Measurements from ENCODE around the gene LAMA2. TPM values are rescaled to one million over a fixed set of nuclear protein-coding genes. Genes with fewer than 3 reads are reported as not detected.

Gene LAMA2
- total and polyA plus RNA-seq, 2 donors (not counting 3 experiments of a cell fraction or from before 2014, with no cell fraction given): 0.51 to 0.75 TPM

DNA sequence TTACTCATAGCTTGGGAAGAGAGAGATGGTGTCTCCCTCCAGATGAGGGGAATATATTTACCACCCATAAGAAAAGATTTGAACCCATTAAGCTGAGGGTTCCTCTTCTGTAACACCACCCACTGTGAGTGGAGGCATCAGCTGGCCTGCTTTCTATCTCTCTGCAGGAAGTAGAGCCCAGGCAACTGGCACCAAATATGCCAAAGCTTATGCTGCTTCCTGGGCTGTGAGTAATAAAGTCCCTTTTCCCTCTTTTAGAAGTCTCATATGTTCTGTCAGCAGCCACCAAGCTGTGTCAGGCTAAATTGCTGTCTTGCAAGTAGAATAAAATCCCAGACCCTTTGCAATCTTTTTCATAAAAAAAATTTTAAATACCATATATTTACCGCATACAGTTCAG lies 241.4 kb downstream of the LAMA2 start:
- FAIRE-seq: no peak
- H3K36me3 ChIP-seq (ENCODE audit: control insufficient read depth in 2 of 2, extremely low read depth in 1 of 2, insufficient read depth in 2 of 2, low read length in 2 of 2): no peaks in the 10 kb centered on the region

More for the DNA sequence above, 241.4 kb downstream of the LAMA2 start:
- Histone ChIP-seq H3K4me1 (ENCODE audit: control insufficient read depth, extremely low read depth, insufficient read depth, low read length) (no peaks in the 10 kb centered on the region), H3K27ac (ENCODE audit: insufficient read depth, low read depth, low read length) (no peak overlapping the region), H4K20me1 (replicated peaks; ENCODE audit: control insufficient read depth, extremely low read depth, insufficient read depth, low read length) (no peaks in the 10 kb centered on the region), H2AFZ (ENCODE audit: low read depth, low read length) (no peak overlapping the region), H3K4me2 (ENCODE audit: insufficient read depth, low read length) (no peak overlapping the region), H3K9me1 (replicated peaks; ENCODE audit: control insufficient read depth, extremely low read depth, insufficient read depth, low read length) (no peaks in the 10 kb centered on the region), H3K27me3 (ENCODE audit: control insufficient read depth in 2 of 2, insufficient read depth in 2 of 2, low read length in 2 of 2) (no peaks in the 10 kb centered on the region), H3K9me3 (replicated peaks; ENCODE audit: control insufficient read depth, insufficient read depth, low read length) (no peaks in the 10 kb centered on the region), H3K4me3 (replicated peaks in 1 of 3; ENCODE audit: insufficient read depth in 1 of 3, low read depth in 1 of 3, low read length in 3 of 3) (no peak overlapping the region), H3K79me2 (ENCODE audit: control insufficient read depth, insufficient read depth, low read length) (no peaks in the 10 kb centered on the region), H3K9ac (replicated peaks; ENCODE audit: extremely low read depth, insufficient read depth, low read length) (no peak overlapping the region)
- POLR2A ChIA-PET: no interaction called here
- intact Hi-C loops (cut with micrococcal nuclease) (no loop called here), dilution Hi-C loops (cut with MboI; ENCODE audit: extremely low pct_ligation_motif_present, low sequenced_read_pairs) (no loop called here)
- BruUV-seq (replicated peaks): no TSS peak
- no peak for DNase-seq (ENCODE audit: low read depth, low spot score)
- TF ChIP-seq POLR2AphosphoS5 (IDR thresholded peaks at IDR 0.05; ENCODE audit: insufficient read depth, low read depth, low read length) (no peak), EZH2 (IDR thresholded peaks at IDR 0.05; ENCODE audit: borderline replicate concordance, low read depth, low read length, severe bottlenecking) (no peak), FOS (IDR thresholded peaks at IDR 0.05; ENCODE audit: borderline replicate concordance, insufficient read depth, low read length) (no peak), GATA2 (IDR thresholded peaks at IDR 0.05; ENCODE audit: insufficient read depth, insufficient read length, low read depth, low read length) (no peak), MYC (IDR thresholded peaks at IDR 0.05; ENCODE audit: low read depth, low read length) (no peak), JUN (IDR thresholded peaks at IDR 0.05; ENCODE audit: borderline replicate concordance, insufficient read depth, insufficient read length, low read depth) (no peak), POLR2A (IDR thresholded peaks at IDR 0.05; ENCODE audit: low read depth, low read length) (no peak)
- TF ChIP-seq, protein P1, sequence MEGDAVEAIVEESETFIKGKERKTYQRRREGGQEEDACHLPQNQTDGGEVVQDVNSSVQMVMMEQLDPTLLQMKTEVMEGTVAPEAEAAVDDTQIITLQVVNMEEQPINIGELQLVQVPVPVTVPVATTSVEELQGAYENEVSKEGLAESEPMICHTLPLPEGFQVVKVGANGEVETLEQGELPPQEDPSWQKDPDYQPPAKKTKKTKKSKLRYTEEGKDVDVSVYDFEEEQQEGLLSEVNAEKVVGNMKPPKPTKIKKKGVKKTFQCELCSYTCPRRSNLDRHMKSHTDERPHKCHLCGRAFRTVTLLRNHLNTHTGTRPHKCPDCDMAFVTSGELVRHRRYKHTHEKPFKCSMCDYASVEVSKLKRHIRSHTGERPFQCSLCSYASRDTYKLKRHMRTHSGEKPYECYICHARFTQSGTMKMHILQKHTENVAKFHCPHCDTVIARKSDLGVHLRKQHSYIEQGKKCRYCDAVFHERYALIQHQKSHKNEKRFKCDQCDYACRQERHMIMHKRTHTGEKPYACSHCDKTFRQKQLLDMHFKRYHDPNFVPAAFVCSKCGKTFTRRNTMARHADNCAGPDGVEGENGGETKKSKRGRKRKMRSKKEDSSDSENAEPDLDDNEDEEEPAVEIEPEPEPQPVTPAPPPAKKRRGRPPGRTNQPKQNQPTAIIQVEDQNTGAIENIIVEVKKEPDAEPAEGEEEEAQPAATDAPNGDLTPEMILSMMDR (IDR thresholded peaks at IDR 0.05; ENCODE audit: extremely low read depth in 1 of 2, insufficient read depth in 1 of 2, low read depth in 1 of 2, low read length in 2 of 2): no peak
- TF ChIP-seq, protein P2, sequence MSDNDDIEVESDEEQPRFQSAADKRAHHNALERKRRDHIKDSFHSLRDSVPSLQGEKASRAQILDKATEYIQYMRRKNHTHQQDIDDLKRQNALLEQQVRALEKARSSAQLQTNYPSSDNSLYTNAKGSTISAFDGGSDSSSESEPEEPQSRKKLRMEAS (IDR thresholded peaks at IDR 0.05; ENCODE audit: insufficient read depth, insufficient read length): no peak
- CTCF ChIA-PET: interaction anchor here (0.6 kb wide), 1 partner anchor 17 kb away, joined by 4 read pairs; no protein-coding TSS in a partner anchor

All from endothelial cell of umbilical vein (primary cell).